ENCODE measurements around the gene ZMYM3.

ZMYM3 gene

GRCh38 chrX:71235482-71235881 lies 18.5 kb downstream of the ZMYM3 start:
- Histone ChIP-seq H3K4me2 (no peak overlapping the region), H3K4me1 (ENCODE audit: low read depth, poor library complexity, severe bottlenecking) (no peaks in the 10 kb centered on the region), H3K27ac (no peak overlapping the region), H3K4me3 (IDR thresholded peaks at IDR 0.05; ENCODE audit: insufficient read depth, low read depth, low read length) (no peak overlapping the region), H3K27me3 (ENCODE audit: insufficient read depth, low read depth) (no peaks in the 10 kb centered on the region), H2AFZ (ENCODE audit: low read depth) (no peak overlapping the region), H3K79me2 (ENCODE audit: insufficient read depth, low read depth) (no peaks in the 10 kb centered on the region), H3K36me3 (ENCODE audit: insufficient read depth) (no peaks in the 10 kb centered on the region), H3K9ac (no peak overlapping the region), H4K20me1 (ENCODE audit: insufficient read depth) (no peaks in the 10 kb centered on the region)
- no peak for TF ChIP-seq CTCF (conservative IDR thresholded peaks at IDR 0.05; ENCODE audit: low read depth, low read length)

GRCh38 chrX:71228063-71228642 lies 25.8 kb downstream of the ZMYM3 start:
- Histone ChIP-seq H3K27me3 (ENCODE audit: insufficient read depth, low read depth) (no peaks in the 10 kb centered on the region), H3K4me2 (no peak overlapping the region), H3K9ac (no peak overlapping the region), H3K4me1 (ENCODE audit: low read depth, poor library complexity, severe bottlenecking) (no peaks in the 10 kb centered on the region), H4K20me1 (ENCODE audit: insufficient read depth) (no peaks in the 10 kb centered on the region), H2AFZ (ENCODE audit: low read depth) (no peak overlapping the region), H3K36me3 (ENCODE audit: insufficient read depth) (no peaks in the 10 kb centered on the region), H3K4me3 (IDR thresholded peaks at IDR 0.05; ENCODE audit: insufficient read depth, low read depth, low read length) (no peak overlapping the region), H3K79me2 (ENCODE audit: insufficient read depth, low read depth) (no peaks in the 10 kb centered on the region), H3K27ac (no peak overlapping the region)
- no peak for TF ChIP-seq CTCF (conservative IDR thresholded peaks at IDR 0.05; ENCODE audit: low read depth, low read length)

- no peak overlapping the region for H3K27ac ChIP-seq
Measured at GRCh38 chrX:71227370-71228062, 26.4 kb downstream of the ZMYM3 start.

GRCh38 chrX:71225676-71226075 lies 28.3 kb downstream of the ZMYM3 start:
- TF ChIP-seq CTCF (conservative IDR thresholded peaks at IDR 0.05; ENCODE audit: low read depth, low read length), result no peak
- no peak overlapping the region for H3K4me2 ChIP-seq
- no peak overlapping the region for H3K4me3 ChIP-seq (IDR thresholded peaks at IDR 0.05; ENCODE audit: insufficient read depth, low read depth, low read length)

More at GRCh38 chrX:71227370-71228062, 26.4 kb downstream of the ZMYM3 start:
- TF ChIP-seq CTCF (conservative IDR thresholded peaks at IDR 0.05; ENCODE audit: low read depth, low read length), result no peak
- H3K4me2 ChIP-seq, result no peak overlapping the region
- no peaks in the 10 kb centered on the region for H3K79me2 ChIP-seq (ENCODE audit: insufficient read depth, low read depth)
- H2AFZ ChIP-seq (ENCODE audit: low read depth), result no peak overlapping the region
- H3K9ac ChIP-seq, result no peak overlapping the region
- H3K4me1 ChIP-seq (ENCODE audit: low read depth, poor library complexity, severe bottlenecking), result no peaks in the 10 kb centered on the region
- no peaks in the 10 kb centered on the region for H3K36me3 ChIP-seq (ENCODE audit: insufficient read depth)
- no peaks in the 10 kb centered on the region for H4K20me1 ChIP-seq (ENCODE audit: insufficient read depth)
- no peak overlapping the region for H3K4me3 ChIP-seq (IDR thresholded peaks at IDR 0.05; ENCODE audit: insufficient read depth, low read depth, low read length)
- no peaks in the 10 kb centered on the region for H3K27me3 ChIP-seq (ENCODE audit: insufficient read depth, low read depth)

More at GRCh38 chrX:71225676-71226075, 28.3 kb downstream of the ZMYM3 start:
- Histone ChIP-seq H3K9ac (no peak overlapping the region), H3K4me1 (ENCODE audit: low read depth, poor library complexity, severe bottlenecking) (no peaks in the 10 kb centered on the region), H2AFZ (ENCODE audit: low read depth) (no peak overlapping the region), H3K27me3 (ENCODE audit: insufficient read depth, low read depth) (no peaks in the 10 kb centered on the region), H3K79me2 (ENCODE audit: insufficient read depth, low read depth) (no peaks in the 10 kb centered on the region), H3K36me3 (ENCODE audit: insufficient read depth) (no peaks in the 10 kb centered on the region), H4K20me1 (ENCODE audit: insufficient read depth) (no peaks in the 10 kb centered on the region), H3K27ac (no peak overlapping the region)

All from KMS-11 (cell line).